Transverse colon (tissue), 4 donors: ENCODE measurements around the gene PAK2. TPM values are rescaled to one million over a fixed set of nuclear protein-coding genes. Genes with fewer than 3 reads are reported as not detected.

Experiments
- DNase-seq: peaks from one replicate; pipeline ENCODE4 v3.0.0-alpha.2; 2019
- H3K27ac ChIP-seq, 4 donors: fragments of 200-600 bp; sonication (generic); 2 replicates each; pipeline ENCODE4 v1.5.1; 2016 to 2018; ENCODE audit warnings: inconsistent platforms in 4 of 4
- H3K27me3 ChIP-seq: fragments of 200-600 bp; sonication (generic); 2 replicates; pipeline ENCODE4 v1.5.1; 2017; ENCODE audit warnings: inconsistent platforms
- H3K36me3 ChIP-seq, 4 donors: fragments of 200-600 bp; sonication (generic); 2 replicates each; pipeline ENCODE4 v1.5.1; 2017 to 2019; ENCODE audit warnings: inconsistent platforms in 4 of 4
- H3K4me1 ChIP-seq, 4 donors: fragments of 200-600 bp; sonication (generic); 2 replicates each; pipeline ENCODE4 v1.5.1; 2017 to 2020; ENCODE audit warnings: inconsistent platforms in 4 of 4
- H3K4me3 ChIP-seq, 4 donors: fragments of 200-600 bp; sonication (generic); 1 replicate in 1 of 4; 2 replicates in 3 of 4; pipeline versions ENCODE4 v1.5.1 to v1.6.1; 2017 to 2019; ENCODE audit warnings: inconsistent platforms in 4 of 4
- H3K9me3 ChIP-seq, 2 donors: fragments of 200-600 bp; sonication (generic); 2 replicates each; pipeline ENCODE4 v1.5.1; 2017 to 2019; ENCODE audit warnings: inconsistent platforms in 2 of 2
- EP300 ChIP-seq: sonication (generic); formaldehyde crosslinking; IDR thresholded peaks from one replicate; pipeline ENCODE4 v1.6.1; 2017; ENCODE audit warnings: antibody characterized with exemption, low read depth
- POLR2A ChIP-seq: fragments of 450-650 bp; IDR thresholded peaks from one replicate; pipeline ENCODE4 v1.6.1; 2016; ENCODE audit warnings: antibody characterized with exemption, mild to moderate bottlenecking, moderate library complexity
- POLR2AphosphoS5 ChIP-seq, 3 donors: sonication (generic); formaldehyde crosslinking; IDR thresholded peaks; one replicate each; pipeline ENCODE4 v1.6.1; 2016; ENCODE audit warnings: antibody characterized with exemption in 3 of 3
- WGBS, 2 donors: methylation state at CpG; one replicate each; pipeline ENCODE4 v1.1.5; 2018; ENCODE audit warnings: low coverage in 1 of 2; 5-methylcytosine and 5-hydroxymethylcytosine counted together
- in situ Hi-C, 4 donors: fragments of 200-750 bp; cut with MboI; loops; one replicate each; pipeline versions ENCODE4 v1.15.0 to v1.15.1; 2017; ENCODE audit warnings: low sequenced_read_pairs in 3 of 4, low pct_ligation_motif_present in 1 of 4, low pct_unique_long_range_greater_than_20kb in 1 of 4
- intact Hi-C: fragments of 100-400 bp; cut with DNase I; formaldehyde crosslinking; loops from one replicate; pipeline ENCODE4 v1.15.1; 2023; ENCODE audit warnings: low total_unique reads
- small RNA-seq, 4 donors: library from RNA; depleted of rRNA; stranded (forward); fragments of <200 nt; gene quantifications; one replicate each; pipeline ENCODE3, GENCODE V24; 2016
- total RNA-seq, 4 donors: library from RNA; depleted of rRNA; stranded (reverse); fragments of >200 nt; gene quantifications; one replicate each; pipeline ENCODE4 v1.1.0, GENCODE V29; 2016
- TF ChIP-seq, protein P1 (sequence below), 5 experiments: fragments of 200-600 bp in 3 of 5; fragments of 450-650 bp in 2 of 5; sonication (generic) in 3 of 5; IDR thresholded peaks; 1 replicate in 2 of 5; 2 replicates in 3 of 5; pipeline ENCODE4 v1.5.1; 2016 to 2017; ENCODE audit warnings: antibody characterized with exemption in 5 of 5, inconsistent platforms in 3 of 5, mild to moderate bottlenecking in 2 of 5, moderate library complexity in 1 of 5

Gene PAK2
- total RNA-seq, 4 donors from 2014 or later, result 16.3 to 54.5 (median 36.7) TPM

DNA sequence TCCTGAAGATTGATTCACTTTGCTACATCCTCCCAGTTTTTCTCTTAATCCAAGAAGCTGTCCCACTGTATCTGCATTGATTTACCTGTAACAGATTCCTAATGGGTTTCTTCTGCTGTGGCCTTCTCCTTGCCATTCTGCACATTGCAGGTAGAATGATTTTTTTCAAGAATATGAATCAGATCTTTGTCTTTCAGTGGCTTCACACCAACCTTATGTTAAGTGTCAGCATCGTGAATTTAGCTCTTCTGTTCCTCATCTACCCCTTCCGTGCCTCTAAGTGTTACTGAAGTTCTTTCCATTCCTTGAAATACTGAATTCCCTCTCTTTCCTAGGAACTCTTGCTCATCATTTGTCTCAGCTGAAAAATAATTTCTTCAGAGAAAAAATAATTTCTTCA, 135.6 kb downstream of the PAK2 start:
- WGBS, 2 donors, result 88 to 100% methylated on average over 2 of the region's 2 CpGs
- TF ChIP-seq POLR2AphosphoS5 (IDR thresholded peaks at IDR 0.05) (no peak), POLR2A (no peak), EP300 (no peak)
- TF ChIP-seq, protein P1, sequence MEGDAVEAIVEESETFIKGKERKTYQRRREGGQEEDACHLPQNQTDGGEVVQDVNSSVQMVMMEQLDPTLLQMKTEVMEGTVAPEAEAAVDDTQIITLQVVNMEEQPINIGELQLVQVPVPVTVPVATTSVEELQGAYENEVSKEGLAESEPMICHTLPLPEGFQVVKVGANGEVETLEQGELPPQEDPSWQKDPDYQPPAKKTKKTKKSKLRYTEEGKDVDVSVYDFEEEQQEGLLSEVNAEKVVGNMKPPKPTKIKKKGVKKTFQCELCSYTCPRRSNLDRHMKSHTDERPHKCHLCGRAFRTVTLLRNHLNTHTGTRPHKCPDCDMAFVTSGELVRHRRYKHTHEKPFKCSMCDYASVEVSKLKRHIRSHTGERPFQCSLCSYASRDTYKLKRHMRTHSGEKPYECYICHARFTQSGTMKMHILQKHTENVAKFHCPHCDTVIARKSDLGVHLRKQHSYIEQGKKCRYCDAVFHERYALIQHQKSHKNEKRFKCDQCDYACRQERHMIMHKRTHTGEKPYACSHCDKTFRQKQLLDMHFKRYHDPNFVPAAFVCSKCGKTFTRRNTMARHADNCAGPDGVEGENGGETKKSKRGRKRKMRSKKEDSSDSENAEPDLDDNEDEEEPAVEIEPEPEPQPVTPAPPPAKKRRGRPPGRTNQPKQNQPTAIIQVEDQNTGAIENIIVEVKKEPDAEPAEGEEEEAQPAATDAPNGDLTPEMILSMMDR (IDR thresholded peaks at IDR 0.05), result no peak
- H3K27ac ChIP-seq, result no peak overlapping the region
- in situ Hi-C loops (no loop called here), intact Hi-C loops (no loop called here)
- H3K9me3 ChIP-seq, result no peaks in the 10 kb centered on the region
- H3K4me1 ChIP-seq, result peaks cover 0 to 10% (median 5%) of the 10 kb centered on the region in 4 donors
- no peaks in the 10 kb centered on the region for H3K27me3 ChIP-seq
- H3K36me3 ChIP-seq, result no peaks in the 10 kb centered on the region
- H3K4me3 ChIP-seq, result no peak overlapping the region
- no peak for DNase-seq

Small RNA genes lying within 50 kb of the gene (small RNA-seq; reads per million reads assigned to genes)
- gene RNU4-89P, result 0 reads per million in 4 donors
- gene RNU6-42P, result 0 reads per million in 4 donors
- 0 reads per million in 4 donors for gene RNU6-646P

Other genes starting within 250 kb of the PAK2 start
- gene RNF168, start 236.1 kb upstream of the PAK2 start, total RNA-seq, result 100 to 1,000 TPM in 1 of 4 donors, 10 to 100 TPM in 3; 17.3 to 221 (median 19.5) TPM
- not detected for gene SMCO1, start 224.5 kb upstream of the PAK2 start, total RNA-seq
- gene WDR53, start 171.3 kb upstream of the PAK2 start, total RNA-seq, result 10 to 100 TPM in 1 of 4 donors, 1 to 10 TPM in 2, not detected in 1; 1.6 to 14.2 (median 4.6) TPM
- 1 to 10 TPM; 2.4 to 8.6 (median 5.3) TPM for gene FBXO45, start 171.2 kb upstream of the PAK2 start, total RNA-seq
- 1 to 10 TPM in 2 of 4 donors, not detected in 2; 2.5 to 3.7 TPM for gene NRROS, start 100.2 kb upstream of the PAK2 start, total RNA-seq
- 1 to 10 TPM in 2 of 4 donors, under 1 TPM in 1, not detected in 1; 0.32 to 2.2 (median 1.8) TPM for gene CEP19, start 27.6 kb upstream of the PAK2 start, total RNA-seq
- 10 to 100 TPM in 3 of 4 donors, 1 to 10 TPM in 1; 4.0 to 36.3 (median 23.6) TPM for gene PIGX, start 27.5 kb upstream of the PAK2 start, total RNA-seq
- gene SENP5, start 128.1 kb downstream of the PAK2 start, total RNA-seq, result 10 to 100 TPM; 33.3 to 52.1 (median 48.0) TPM
- gene NCBP2, start 202.7 kb downstream of the PAK2 start, total RNA-seq, result 10 to 100 TPM in 3 of 4 donors, 1 to 10 TPM in 1; 6.8 to 36.9 (median 31.8) TPM
- 100 to 1,000 TPM; 143 to 541 (median 233) TPM for gene PIGZ, start 229.0 kb downstream of the PAK2 start, total RNA-seq